ENCODE measurements around the gene HSPA9. TPM values are rescaled to one million over a fixed set of nuclear protein-coding genes. Genes with fewer than 3 reads are reported as not detected.
"Not testable (repeated sequence)": the region's sequence is repeated elsewhere in the genome, so short reads cannot be mapped to it uniquely, and the experiment has no call there.

Gene HSPA9
- total and polyA plus RNA-seq, 7 donors, result 75.1 to 244 (median 148) TPM

GRCh38 chr5:138515556-138516245 is 59.5 kb downstream of the HSPA9 start:
- WGBS, 2 donors, result 90 to 93% methylated on average over 3 of the region's 3 CpGs
- Histone ChIP-seq H3K4me1 (no peaks in the 10 kb centered on the region), H3K4me3 (no peak overlapping the region), H3K36me3 (peaks cover 9 to 77% (median 28%) of the 10 kb centered on the region in 4 donors), H3K27ac (no peak overlapping the region), H3K27me3 (no peaks in the 10 kb centered on the region), H3K9me3 (no peaks in the 10 kb centered on the region)
- intact Hi-C loops (cut with DNase I), result no loop called here
- TF ChIP-seq EP300 (IDR thresholded peaks at IDR 0.05), result no peak
- TF ChIP-seq POLR2AphosphoS5 (IDR thresholded peaks at IDR 0.05), result no peak
- no peak for TF ChIP-seq POLR2A (IDR thresholded peaks at IDR 0.05)
- TF ChIP-seq CTCF (IDR thresholded peaks at IDR 0.05), result no peak
- DNase-seq, result no peak

DNA sequence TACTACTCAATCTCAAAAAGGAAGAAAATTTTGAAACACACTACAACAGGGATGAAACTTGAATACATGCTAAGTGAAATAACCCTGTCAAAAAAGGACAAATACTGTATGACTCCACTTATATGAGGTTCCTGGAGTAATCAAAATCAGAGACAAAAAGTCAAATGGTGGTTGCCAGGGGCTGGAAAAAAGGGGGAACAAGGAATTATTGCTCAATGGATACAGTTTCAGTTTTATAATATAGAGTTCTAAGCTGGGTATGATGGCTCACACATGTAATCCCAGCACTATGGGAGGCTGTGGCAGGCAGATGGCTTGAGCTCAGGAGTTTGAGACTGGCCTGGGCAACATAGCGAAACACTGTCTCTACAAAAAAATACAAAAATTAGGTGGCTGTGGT is 61.2 kb downstream of the HSPA9 start:
- H3K36me3 ChIP-seq, result peaks cover 9 to 94% (median 37%) of the 10 kb centered on the region in 4 donors
- no peaks in the 10 kb centered on the region for H3K27me3 ChIP-seq
- TF ChIP-seq EP300 (IDR thresholded peaks at IDR 0.05) (no peak), POLR2A (IDR thresholded peaks at IDR 0.05) (no peak), CTCF (IDR thresholded peaks at IDR 0.05) (no peak), POLR2AphosphoS5 (IDR thresholded peaks at IDR 0.05) (no peak)
- no peaks in the 10 kb centered on the region for H3K9me3 ChIP-seq
- WGBS, 2 donors, result 93 to 100% methylated on average over 1 of the region's 1 CpG
- peaks cover 0 to 1% (median 0%) of the 10 kb centered on the region in 4 donors for H3K4me1 ChIP-seq
- no peak for DNase-seq
- no peak overlapping the region for H3K27ac ChIP-seq
- no peak overlapping the region for H3K4me3 ChIP-seq
- intact Hi-C loops (cut with DNase I), result no loop called here

DNA sequence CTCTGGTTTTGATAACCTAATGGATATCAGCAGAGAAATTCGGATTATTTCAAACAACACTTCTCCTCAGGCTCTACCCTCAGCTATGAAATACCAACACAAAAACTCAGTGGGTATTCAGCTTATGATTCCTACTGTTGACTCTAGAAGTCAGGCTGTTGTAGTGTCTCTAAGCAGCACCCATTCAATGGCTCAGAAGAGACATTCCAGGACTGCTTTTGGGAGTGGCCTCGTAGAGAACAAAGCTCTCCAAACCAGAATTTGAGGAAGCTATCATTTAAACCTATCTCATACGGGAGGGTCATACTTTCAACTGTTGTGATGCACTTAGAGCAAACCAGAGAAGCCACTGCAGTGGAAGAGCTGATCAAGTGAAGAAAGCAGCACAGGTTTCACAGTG is 66.2 kb downstream of the HSPA9 start:
- Histone ChIP-seq H3K27ac (no peak overlapping the region), H3K36me3 (peaks cover 19 to 80% (median 24%) of the 10 kb centered on the region in 4 donors), H3K4me1 (peaks cover 0 to 22% (median 16%) of the 10 kb centered on the region in 4 donors), H3K9me3 (no peaks in the 10 kb centered on the region), H3K4me3 (no peak overlapping the region), H3K27me3 (no peaks in the 10 kb centered on the region)
- TF ChIP-seq POLR2A (IDR thresholded peaks at IDR 0.05), result no peak
- TF ChIP-seq POLR2AphosphoS5 (IDR thresholded peaks at IDR 0.05), result no peak
- no peak for TF ChIP-seq EP300 (IDR thresholded peaks at IDR 0.05)
- no peak for TF ChIP-seq CTCF (IDR thresholded peaks at IDR 0.05)
- 65 to 85% methylated on average over 3 of the region's 3 CpGs for WGBS, 2 donors
- DNase-seq, result no peak
- intact Hi-C loops (cut with DNase I), result no loop called here

- DNase-seq; H3K27ac ChIP-seq; intact Hi-C loops (cut with DNase I); H3K27me3 ChIP-seq; H3K4me3 ChIP-seq; H3K9me3 ChIP-seq: not testable (repeated sequence)
- Histone ChIP-seq H3K36me3 (peaks cover 13 to 65% (median 20%) of the 10 kb centered on the region in 4 donors), H3K4me1 (peaks cover 0 to 31% (median 19%) of the 10 kb centered on the region in 4 donors)
- WGBS, 2 donors, result 90 to 91% methylated on average over 8 of the region's 8 CpGs
Observed at GRCh38 chr5:138507485-138507884, 67.7 kb downstream of the HSPA9 start.

GRCh38 chr5:138506370-138507306 is 68.6 kb downstream of the HSPA9 start:
- Histone ChIP-seq H3K27me3 (no peaks in the 10 kb centered on the region), H3K9me3 (no peaks in the 10 kb centered on the region), H3K4me1 (peaks cover 0 to 31% (median 19%) of the 10 kb centered on the region in 4 donors), H3K36me3 (peaks cover 10 to 59% (median 20%) of the 10 kb centered on the region in 4 donors), H3K27ac (no peak overlapping the region), H3K4me3 (no peak overlapping the region)
- TF ChIP-seq POLR2A (IDR thresholded peaks at IDR 0.05), result no peak
- no peak for TF ChIP-seq POLR2AphosphoS5 (IDR thresholded peaks at IDR 0.05)
- no peak for TF ChIP-seq EP300 (IDR thresholded peaks at IDR 0.05)
- no peak for TF ChIP-seq CTCF (IDR thresholded peaks at IDR 0.05)
- no peak for DNase-seq
- WGBS, 2 donors, result 87 to 90% methylated on average over 10 of the region's 10 CpGs
- intact Hi-C loops (cut with DNase I), result no loop called here

Measured in sigmoid colon (tissue), 7 donors.